Measurements from ENCODE around the gene PAX7. TPM values are rescaled to one million over a fixed set of nuclear protein-coding genes. Genes with fewer than 3 reads are reported as not detected.

The PAX7 gene
- total and polyA plus RNA-seq, 9 of the 15 experiments (the other 6 are each of a cell fraction or from before 2014, with no cell fraction given): not detected

DNA sequence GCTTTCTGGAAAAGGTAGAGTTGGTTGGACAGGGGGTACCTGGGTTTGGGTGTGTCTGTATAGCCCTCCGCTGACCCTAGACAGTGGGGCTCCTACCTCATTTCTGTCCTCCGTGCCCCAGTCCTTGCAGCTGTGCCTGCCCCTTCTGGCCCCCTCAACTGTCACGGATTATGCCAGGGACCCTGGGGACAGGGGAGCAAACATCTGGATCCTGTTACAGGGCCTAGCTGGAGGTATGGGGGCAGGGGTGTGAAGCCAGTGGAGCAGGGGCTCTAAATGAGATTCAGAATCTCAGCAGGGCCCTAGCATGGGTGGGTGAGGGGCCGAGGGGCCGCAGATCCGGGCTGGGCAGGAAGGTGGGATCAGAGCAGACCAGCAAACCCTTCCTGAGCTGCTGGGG lies 147.8 kb downstream of the PAX7 start:
- Histone ChIP-seq H3K27me3 (ENCODE audit: control insufficient read depth in 2 of 2, insufficient read depth in 2 of 2, low read length in 2 of 2) (peaks cover 45 to 63% of the 10 kb centered on the region in 2 experiments), H3K9me3 (replicated peaks; ENCODE audit: control insufficient read depth, insufficient read depth, low read depth, low read length) (no peaks in the 10 kb centered on the region), H3K9ac (ENCODE audit: insufficient read depth in 1 of 2, low read depth in 2 of 2, low read length in 2 of 2) (no peak overlapping the region), H3K4me3 (no peak overlapping the region), H3K9me1 (ENCODE audit: control insufficient read depth, insufficient read depth, low read length) (no peaks in the 10 kb centered on the region), H2AFZ (ENCODE audit: low read depth, low read length) (no peak overlapping the region), H3K36me3 (ENCODE audit: control insufficient read depth, insufficient read depth, low read length) (no peaks in the 10 kb centered on the region), H3K79me2 (ENCODE audit: control insufficient read depth, insufficient read depth, low read length) (no peaks in the 10 kb centered on the region), H3K4me2 (ENCODE audit: insufficient read depth, low read length) (no peak overlapping the region), H3K4me1 (replicated peaks in 1 of 2; ENCODE audit: control insufficient read depth in 2 of 2, insufficient read depth in 2 of 2, low read length in 2 of 2) (no peaks in the 10 kb centered on the region), H3K27ac (ENCODE audit: extremely low read depth, low read depth, low read length) (no peak overlapping the region), H4K20me1 (replicated peaks; ENCODE audit: control insufficient read depth, insufficient read depth, low read length) (peaks cover 12% of the 10 kb centered on the region)
- intact Hi-C loops (cut with micrococcal nuclease) (no loop called here), in situ Hi-C loops (cut with MboI) (no loop called here)
- DNase-seq (ENCODE audit: extremely low read depth in 1 of 4, low spot score in 3 of 4): no peak
- TF ChIP-seq TRIM24 (IDR thresholded peaks at IDR 0.05): no peak
- TF ChIP-seq BRD9 (IDR thresholded peaks at IDR 0.05; ENCODE audit: low read depth, partially characterized antibody): no peak
- no peak for TF ChIP-seq CBX2 (IDR thresholded peaks at IDR 0.05; ENCODE audit: insufficient read depth, low read length, poor library complexity, severe bottlenecking)
- TF ChIP-seq RBM15 (IDR thresholded peaks at IDR 0.05; ENCODE audit: insufficient read depth, low read length): no peak
- no peak for TF ChIP-seq PHB2 (IDR thresholded peaks at IDR 0.05; ENCODE audit: low read depth)
- TF ChIP-seq, protein P1, sequence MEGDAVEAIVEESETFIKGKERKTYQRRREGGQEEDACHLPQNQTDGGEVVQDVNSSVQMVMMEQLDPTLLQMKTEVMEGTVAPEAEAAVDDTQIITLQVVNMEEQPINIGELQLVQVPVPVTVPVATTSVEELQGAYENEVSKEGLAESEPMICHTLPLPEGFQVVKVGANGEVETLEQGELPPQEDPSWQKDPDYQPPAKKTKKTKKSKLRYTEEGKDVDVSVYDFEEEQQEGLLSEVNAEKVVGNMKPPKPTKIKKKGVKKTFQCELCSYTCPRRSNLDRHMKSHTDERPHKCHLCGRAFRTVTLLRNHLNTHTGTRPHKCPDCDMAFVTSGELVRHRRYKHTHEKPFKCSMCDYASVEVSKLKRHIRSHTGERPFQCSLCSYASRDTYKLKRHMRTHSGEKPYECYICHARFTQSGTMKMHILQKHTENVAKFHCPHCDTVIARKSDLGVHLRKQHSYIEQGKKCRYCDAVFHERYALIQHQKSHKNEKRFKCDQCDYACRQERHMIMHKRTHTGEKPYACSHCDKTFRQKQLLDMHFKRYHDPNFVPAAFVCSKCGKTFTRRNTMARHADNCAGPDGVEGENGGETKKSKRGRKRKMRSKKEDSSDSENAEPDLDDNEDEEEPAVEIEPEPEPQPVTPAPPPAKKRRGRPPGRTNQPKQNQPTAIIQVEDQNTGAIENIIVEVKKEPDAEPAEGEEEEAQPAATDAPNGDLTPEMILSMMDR (IDR thresholded peaks at IDR 0.05 in 2 of 3, conservative IDR thresholded peaks at IDR 0.05 in 1 of 3; ENCODE audit: insufficient read depth in 2 of 3, low read depth in 1 of 3, low read length in 3 of 3): no peak
- TF ChIP-seq SETDB1 (IDR thresholded peaks at IDR 0.05; ENCODE audit: low read length): no peak
- TF ChIP-seq TBL1XR1 (IDR thresholded peaks at IDR 0.05; ENCODE audit: low read length in 2 of 2): no peak
- TF ChIP-seq ARNT (IDR thresholded peaks at IDR 0.05): no peak
- TF ChIP-seq ZNF584 (CRISPR knock-in tag; IDR thresholded peaks at IDR 0.05; ENCODE audit: low read depth): no peak
- TF ChIP-seq MAFF (IDR thresholded peaks at IDR 0.05; ENCODE audit: low read length): no peak
- no peak for TF ChIP-seq TCF7 (IDR thresholded peaks at IDR 0.05; ENCODE audit: borderline replicate concordance)
- no peak for TF ChIP-seq SIX5 (IDR thresholded peaks at IDR 0.05; ENCODE audit: borderline replicate concordance in 1 of 2, insufficient read depth in 1 of 2, low read depth in 1 of 2, low read length in 2 of 2)
- no peak for TF ChIP-seq PTTG1 (tag; IDR thresholded peaks at IDR 0.05; ENCODE audit: low read depth)
- no peak for TF ChIP-seq ZNF140 (CRISPR knock-in tag; IDR thresholded peaks at IDR 0.05)
- TF ChIP-seq KLF10 (CRISPR knock-in tag; IDR thresholded peaks at IDR 0.05): no peak
- TF ChIP-seq HMGN3 (IDR thresholded peaks at IDR 0.05; ENCODE audit: borderline replicate concordance, extremely low read depth, insufficient read length, low read depth, low read length): no peak
- ChIA-PET CTCF (ENCODE audit: low intra/inter-chr PET ratio) (no interaction called here), POLR2A (no interaction called here)
- no peak for ATAC-seq
- 0% methylated on average over 6 of the region's 6 CpGs for WGBS (ENCODE audit: insufficient coverage, low coverage, missing lambda C conversion rate)
- FAIRE-seq: no peak
- BruUV-seq (replicated peaks): no TSS peak
